ENCODE data around the gene ONECUT3.

The ONECUT3 gene

DNA sequence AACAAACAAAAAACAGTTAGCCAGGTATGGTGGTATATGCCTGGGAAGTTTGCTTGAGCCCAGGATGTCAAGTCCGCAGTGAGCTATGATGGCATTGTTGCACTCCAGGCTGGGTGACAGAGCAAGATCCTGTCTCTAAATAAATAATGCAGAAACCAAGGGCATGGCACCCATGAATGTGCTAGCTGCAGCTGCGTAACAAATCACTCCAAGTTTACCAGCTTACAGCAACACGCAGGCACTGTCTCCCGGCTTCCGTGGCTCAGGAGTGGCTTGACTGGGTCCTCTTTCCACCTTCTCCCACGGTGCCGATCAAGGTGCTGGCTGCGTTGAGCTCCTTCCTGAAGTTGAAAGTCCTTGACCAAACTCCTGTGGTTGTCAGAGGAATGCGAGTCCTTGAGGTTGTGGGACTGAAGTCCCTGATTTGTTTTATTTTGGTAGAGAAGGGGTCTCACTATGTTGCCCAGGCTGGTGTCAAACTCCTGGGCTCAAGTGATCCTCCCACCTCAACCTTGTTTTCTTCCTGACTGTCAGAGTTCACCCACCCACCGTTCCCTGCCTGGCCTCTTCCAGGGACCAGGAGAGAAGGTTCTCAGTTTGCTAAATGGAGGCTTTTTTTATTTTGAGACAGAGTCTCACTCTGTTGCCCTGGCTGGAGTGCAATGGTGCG is 13.2 kb upstream of the ONECUT3 start:
- no peak for DNase-seq (ENCODE audit: low read depth in 2 of 2)

DNA sequence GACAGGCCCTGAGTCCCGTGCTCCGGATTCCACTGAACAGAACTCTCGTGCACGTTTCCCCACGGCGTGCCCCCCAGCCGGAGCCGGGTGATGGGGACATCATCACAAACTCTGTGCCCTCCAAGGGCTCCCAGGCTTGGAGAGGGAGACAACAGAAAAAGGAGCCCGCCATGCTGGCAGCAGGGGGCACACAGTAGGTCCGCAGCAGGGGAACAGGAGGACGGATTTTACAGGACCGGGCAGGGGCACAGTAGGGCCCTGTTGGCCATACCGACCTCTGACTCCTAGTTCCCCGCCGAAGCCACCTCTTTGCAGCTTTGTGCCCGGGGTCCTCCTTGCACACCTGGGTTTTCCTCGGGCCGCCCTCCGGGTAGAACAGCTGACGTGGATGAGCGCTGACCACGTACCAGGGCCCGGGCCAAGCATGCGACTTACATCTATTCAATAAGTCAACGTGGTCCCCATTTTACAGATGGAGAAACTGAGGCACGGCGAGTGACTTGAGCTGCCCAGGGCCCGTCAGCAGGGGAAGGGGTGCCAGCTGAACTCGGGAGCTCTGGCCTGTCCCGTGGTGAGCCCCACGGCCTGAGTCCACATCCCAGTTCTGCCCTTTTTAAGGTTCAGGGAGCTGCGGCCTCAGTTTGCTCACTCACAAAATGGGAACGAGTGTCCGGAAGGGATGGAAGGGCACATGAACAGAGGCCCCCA is 10.2 kb upstream of the ONECUT3 start:
- DNase-seq (ENCODE audit: low read depth in 2 of 2), result no peak

GRCh38 chr19:1744133-1744665 is 9.1 kb upstream of the ONECUT3 start:
- DNase-seq (ENCODE audit: low read depth in 2 of 2), result no peak

GRCh38 chr19:1744822-1745563 is 8.3 kb upstream of the ONECUT3 start:
- DNase-seq (ENCODE audit: low read depth in 2 of 2), result no peak

DNA sequence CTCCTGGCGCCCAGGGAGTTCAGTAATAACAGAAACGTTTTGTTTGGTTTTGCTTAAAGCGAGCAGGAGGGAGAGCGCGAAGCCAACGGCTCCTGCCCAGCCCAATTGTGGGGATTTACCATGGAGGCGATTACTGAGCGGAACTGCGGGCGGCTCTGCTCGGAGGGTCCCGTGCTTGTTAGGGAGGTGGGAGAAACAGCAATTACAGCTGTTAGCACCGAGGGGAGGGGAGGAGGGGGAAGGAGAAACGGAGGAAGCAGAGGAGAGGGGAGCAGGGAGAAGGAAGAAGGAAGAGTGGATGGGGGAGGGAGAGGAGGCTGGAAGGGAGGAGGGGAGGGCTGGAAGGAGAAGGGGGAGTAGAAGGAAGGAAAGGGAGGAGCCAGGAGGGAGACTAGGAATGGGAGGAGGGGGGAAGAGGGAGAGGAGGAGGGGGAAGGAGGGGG is 7.7 kb upstream of the ONECUT3 start:
- DNase-seq (ENCODE audit: low read depth in 2 of 2), result no peak

GRCh38 chr19:1746401-1747284 is 6.7 kb upstream of the ONECUT3 start:
- no peak for DNase-seq (ENCODE audit: low read depth in 2 of 2)

DNA sequence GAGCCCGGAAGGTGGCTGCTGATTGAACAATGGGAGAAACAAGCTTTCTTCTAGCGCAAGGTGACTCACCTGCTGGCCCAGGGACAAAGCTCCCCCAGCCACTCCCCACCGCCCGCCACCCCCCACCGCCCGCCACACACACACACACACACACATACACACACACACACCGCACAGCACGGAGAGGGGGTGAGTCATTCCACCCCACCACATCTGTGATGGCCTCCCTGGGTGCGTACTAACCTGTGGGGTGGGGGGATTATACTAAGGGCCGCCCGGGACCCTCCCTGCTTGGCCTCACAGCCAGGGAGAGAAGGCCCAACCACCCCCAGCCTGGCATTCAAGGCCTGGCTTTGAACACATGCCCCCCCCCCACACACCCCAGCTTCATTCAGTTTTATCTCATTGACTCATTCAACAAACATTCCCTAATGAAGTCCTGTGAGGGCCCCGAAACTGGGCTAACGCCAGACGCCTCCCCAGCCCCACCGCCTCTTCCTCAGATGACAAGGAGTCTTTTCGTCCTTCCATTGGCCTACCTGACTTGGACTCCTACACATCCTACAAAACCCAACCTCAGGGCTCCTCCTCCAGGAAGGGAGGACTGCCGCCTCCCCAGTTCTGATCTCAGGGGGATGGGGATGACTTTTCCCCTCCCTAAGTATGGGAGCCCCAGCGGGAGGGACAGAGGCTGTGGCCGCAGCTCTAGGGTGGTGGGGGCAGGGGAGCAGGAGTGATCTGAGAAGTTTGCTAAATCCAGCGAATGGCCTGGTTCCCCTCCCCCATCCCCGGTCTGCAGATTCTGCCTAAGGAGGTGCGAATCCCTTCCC is 5.8 kb upstream of the ONECUT3 start:
- DNase-seq (ENCODE audit: low read depth in 2 of 2), result peak in 1 of 2 donors; percentile 9

- no peak for DNase-seq (ENCODE audit: low read depth in 2 of 2)
Observed at GRCh38 chr19:1748115-1748872, 5.0 kb upstream of the ONECUT3 start.

DNA sequence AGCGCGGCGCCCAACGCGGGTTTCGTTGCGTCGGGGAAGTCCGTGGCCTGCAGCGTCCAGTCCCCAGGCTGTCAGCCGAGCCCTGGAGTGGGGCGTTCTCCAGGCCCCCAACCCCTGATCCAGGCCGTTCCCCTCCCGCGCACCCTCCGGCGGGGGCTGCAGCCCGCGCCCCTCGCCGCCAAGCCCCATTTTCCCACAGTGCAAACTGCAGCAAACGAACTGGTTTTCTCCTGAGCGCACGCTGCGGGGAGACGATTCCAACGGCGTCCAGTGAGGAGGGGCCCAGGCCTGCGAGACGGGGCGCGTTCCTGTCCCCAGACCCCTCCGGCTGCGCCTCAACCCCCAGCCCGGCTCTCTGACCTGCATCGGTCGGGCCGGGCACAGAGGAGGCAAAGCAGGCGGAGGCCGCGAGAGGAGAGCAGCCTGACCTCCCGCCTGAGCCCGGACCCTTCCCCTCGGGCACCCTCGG is 4.4 kb upstream of the ONECUT3 start:
- DNase-seq (ENCODE audit: low read depth in 2 of 2), result no peak

DNA sequence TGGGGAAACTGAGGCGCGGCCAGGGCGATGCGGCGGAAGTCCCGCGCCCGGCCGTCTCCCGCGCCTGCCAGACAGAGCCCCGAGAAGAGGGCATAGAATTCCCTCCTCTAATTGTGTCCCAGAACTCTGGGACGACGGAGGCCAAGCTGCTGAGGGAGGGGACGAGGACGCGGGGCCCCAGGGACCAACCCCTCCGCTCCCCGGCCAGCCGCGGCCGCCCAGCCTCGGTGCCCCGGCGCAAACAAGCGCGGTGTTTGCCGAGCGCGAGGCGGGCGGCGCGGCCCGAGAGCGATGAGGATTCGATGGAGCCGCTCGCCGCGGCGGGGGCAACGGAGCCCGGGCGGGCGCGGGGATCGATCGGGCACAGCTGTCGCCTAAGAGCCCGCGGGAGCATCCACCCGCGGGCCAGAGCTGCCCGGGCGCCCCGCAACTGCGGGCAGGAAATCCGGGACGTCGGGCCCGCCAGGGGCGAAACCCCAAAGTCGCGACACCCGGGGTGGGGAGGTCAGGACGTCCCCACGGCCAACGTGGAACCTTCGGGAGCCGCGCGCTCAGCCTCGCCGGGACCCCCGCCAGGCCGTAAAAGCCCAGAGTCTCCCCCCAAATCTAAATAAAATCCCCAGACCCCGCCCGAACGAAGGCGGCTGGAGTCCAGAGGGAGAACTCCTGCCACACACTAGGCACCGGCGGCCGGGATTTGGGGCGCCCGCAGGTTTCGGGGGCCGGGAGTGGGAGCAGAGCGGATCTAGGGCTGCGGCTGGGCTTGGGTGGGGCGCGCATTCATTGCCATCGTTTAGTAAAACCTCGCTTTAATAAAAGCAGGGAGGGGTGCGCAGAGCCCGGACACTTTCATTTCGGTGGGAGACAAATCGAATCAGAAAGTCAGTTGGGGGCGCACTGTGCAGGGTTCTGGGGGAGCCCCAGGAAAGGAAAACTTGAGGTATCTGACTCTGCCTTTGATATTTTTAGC is 3.6 kb upstream of the ONECUT3 start:
- DNase-seq (ENCODE audit: low read depth in 2 of 2), result no peak

DNA sequence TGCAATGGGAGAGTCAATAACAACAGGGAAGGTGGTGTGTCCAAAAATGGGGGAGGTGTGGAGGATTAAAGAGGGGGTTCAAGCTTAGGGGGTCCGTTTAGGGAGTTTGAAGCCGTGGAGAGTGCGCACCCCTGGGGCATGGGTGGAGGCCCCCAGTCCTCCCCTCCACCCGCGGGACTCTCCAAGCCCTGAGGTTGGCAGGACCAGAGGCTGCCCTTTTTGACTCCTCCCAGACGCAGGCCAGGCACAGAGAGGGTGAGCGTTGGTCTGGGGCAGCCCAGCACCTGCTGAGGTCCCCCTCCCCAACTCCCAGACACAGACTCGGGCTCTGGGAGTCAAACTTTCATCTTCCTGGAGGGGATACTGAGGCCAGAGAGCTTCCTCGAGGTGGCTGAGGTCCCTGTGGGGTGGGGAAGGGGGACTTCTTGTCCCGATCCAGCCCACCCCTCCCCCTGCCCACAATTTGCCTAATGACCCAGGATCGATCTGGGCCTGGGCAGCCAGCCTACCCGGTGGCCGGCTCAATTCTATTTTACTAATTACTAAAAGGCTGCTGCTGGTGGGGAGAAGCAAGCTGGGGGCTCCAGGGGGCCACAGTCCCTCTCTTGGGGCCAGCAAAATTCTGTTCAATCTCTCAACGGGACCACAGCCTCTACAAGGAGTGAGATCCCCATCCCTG is 2.8 kb upstream of the ONECUT3 start:
- no peak for DNase-seq (ENCODE audit: low read depth in 2 of 2)

- no peak for DNase-seq (ENCODE audit: low read depth in 2 of 2)
Observed at GRCh38 chr19:1751367-1752008, 1.8 kb upstream of the ONECUT3 start.

DNA sequence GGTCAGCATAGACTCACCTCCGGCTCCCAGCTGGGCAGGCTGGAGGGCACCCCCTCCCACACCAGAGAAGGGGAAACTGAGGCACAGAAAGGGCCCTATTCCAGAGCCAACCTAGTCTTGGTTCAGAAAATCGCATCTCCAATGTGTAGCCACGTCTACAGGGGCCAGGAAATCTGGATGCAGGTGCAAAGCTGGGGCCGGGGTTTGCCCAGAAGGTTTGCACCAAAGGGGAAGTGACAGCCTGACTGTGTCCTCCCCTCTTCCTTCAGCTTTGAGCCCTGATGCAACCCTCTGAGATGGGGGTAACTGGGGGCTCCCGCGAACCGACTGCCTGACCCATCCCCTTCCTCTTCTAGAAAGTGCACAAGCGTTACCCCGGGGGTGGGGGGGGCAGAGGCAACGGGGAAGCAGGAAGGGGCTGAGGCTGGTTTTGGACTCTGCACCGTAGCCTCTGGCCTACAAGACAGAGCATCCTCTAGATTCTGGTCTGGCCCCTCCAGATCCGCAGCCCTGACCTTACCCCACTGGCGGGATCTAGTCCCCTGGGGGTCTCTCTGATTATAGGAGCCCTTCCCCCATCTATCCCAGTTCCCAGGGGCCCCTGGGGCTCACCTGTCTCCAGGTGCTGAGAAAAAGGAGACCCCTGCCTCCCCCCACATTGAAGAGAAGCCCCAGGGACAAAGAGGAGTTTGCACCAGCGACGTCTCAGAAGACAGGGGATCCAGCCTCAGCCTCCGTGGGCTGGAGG is 1.1 kb upstream of the ONECUT3 start:
- no peak for DNase-seq (ENCODE audit: low read depth in 2 of 2)

DNA sequence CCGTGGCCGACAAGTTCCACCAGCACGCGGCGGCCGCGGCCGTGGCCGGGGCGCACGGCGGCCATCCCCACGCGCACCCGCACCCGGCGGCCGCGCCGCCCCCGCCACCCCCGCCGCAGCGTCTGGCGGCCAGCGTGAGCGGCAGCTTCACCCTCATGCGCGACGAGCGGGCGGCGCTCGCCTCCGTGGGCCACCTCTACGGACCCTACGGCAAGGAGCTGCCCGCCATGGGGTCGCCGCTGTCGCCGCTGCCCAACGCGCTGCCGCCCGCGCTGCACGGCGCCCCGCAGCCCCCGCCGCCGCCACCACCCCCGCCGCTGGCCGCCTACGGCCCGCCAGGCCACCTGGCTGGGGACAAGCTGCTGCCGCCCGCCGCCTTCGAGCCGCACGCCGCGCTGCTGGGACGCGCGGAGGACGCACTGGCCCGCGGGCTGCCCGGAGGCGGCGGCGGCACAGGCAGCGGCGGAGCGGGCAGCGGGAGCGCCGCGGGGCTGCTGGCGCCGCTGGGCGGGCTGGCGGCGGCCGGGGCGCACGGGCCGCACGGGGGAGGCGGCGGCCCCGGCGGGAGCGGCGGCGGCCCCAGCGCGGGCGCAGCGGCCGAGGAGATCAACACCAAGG is 821 bp downstream of the ONECUT3 start:
- DNase-seq (ENCODE audit: low read depth in 2 of 2), result no peak

- DNase-seq (ENCODE audit: low read depth in 2 of 2), result no peak
Observed at GRCh38 chr19:1754636-1755466, 1.5 kb downstream of the ONECUT3 start.
